Vagina (tissue), 2 donors: Measurements from ENCODE around the gene STK11. TPM values are rescaled to one million over a fixed set of nuclear protein-coding genes. Genes with fewer than 3 reads are reported as not detected.

Experiments
- DNase-seq, 2 donors: peaks; one replicate each; pipeline ENCODE4 v3.0.0-alpha.2; 2017; ENCODE audit errors: extremely low spot score in 2 of 2
- H3K27ac ChIP-seq: fragments of 200-600 bp; sonication (generic); one replicate; pipeline ENCODE4 v1.5.1; 2019
- H3K27me3 ChIP-seq: fragments of 200-600 bp; sonication (generic); one replicate; pipeline ENCODE4 v1.5.1; 2019
- H3K36me3 ChIP-seq, 2 donors: fragments of 200-600 bp; sonication (generic); one replicate each; pipeline ENCODE4 v1.5.1; 2017 to 2019
- H3K4me1 ChIP-seq: fragments of 200-600 bp; sonication (generic); one replicate; pipeline ENCODE4 v1.5.1; 2019
- H3K4me3 ChIP-seq, 2 donors: fragments of 200-600 bp; sonication (generic); 1 replicate in 1 of 2; 2 replicates in 1 of 2; pipeline ENCODE4 v1.5.1; 2016 to 2019
- H3K9me3 ChIP-seq: fragments of 200-600 bp; sonication (generic); one replicate; pipeline ENCODE4 v1.5.1; 2019
- CTCF ChIP-seq, 3 experiments: fragments of 450-650 bp in 2 of 3; fragments of 200-600 bp in 1 of 3; sonication (generic) in 1 of 3; IDR thresholded peaks; one replicate each; pipeline ENCODE4 v1.5.1; 2017 to 2019; ENCODE audit warnings: antibody characterized with exemption in 3 of 3, mild to moderate bottlenecking in 2 of 3, moderate library complexity in 2 of 3
- POLR2A ChIP-seq, 2 donors: fragments of 450-650 bp; IDR thresholded peaks; one replicate each; pipeline ENCODE4 v1.6.1; 2017; ENCODE audit warnings: antibody characterized with exemption in 2 of 2, mild to moderate bottlenecking in 2 of 2, moderate library complexity in 2 of 2
- POLR2AphosphoS5 ChIP-seq, 2 donors: sonication (generic); formaldehyde crosslinking; IDR thresholded peaks; one replicate each; pipeline ENCODE4 v1.9.0; 2017; ENCODE audit warnings: antibody characterized with exemption in 2 of 2, mild to moderate bottlenecking in 2 of 2, low read depth in 1 of 2; ENCODE audit not compliant: insufficient read depth in 1 of 2
- intact Hi-C: fragments of 100-400 bp; cut with DNase I; formaldehyde crosslinking; loops from one replicate; pipeline ENCODE4 v1.15.1; 2023
- total RNA-seq: library from RNA; depleted of rRNA; stranded (reverse); fragments of >200 nt; gene quantifications from one replicate; pipeline ENCODE4 v1.2.3, GENCODE V29; 2016

STK11 gene
- total RNA-seq, 1 donor from 2014 or later: 54.5 TPM

GRCh38 chr19:1226227-1226518, 20.6 kb downstream of the STK11 start:
- H3K9me3 ChIP-seq: no peaks in the 10 kb centered on the region
- no peak overlapping the region for H3K27ac ChIP-seq
- no peaks in the 10 kb centered on the region for H3K27me3 ChIP-seq
- DNase-seq: no peak
- no peaks in the 10 kb centered on the region for H3K4me1 ChIP-seq
- no peak overlapping the region for H3K4me3 ChIP-seq
- peaks cover 0 to 46% of the 10 kb centered on the region in 2 donors for H3K36me3 ChIP-seq
- TF ChIP-seq POLR2AphosphoS5 (IDR thresholded peaks at IDR 0.05; ENCODE audit: insufficient read depth in 1 of 2, low read depth in 1 of 2): no peak
- no peak for TF ChIP-seq CTCF (IDR thresholded peaks at IDR 0.05)
- TF ChIP-seq POLR2A (IDR thresholded peaks at IDR 0.05): no peak
- intact Hi-C loops: no loop called here

DNA sequence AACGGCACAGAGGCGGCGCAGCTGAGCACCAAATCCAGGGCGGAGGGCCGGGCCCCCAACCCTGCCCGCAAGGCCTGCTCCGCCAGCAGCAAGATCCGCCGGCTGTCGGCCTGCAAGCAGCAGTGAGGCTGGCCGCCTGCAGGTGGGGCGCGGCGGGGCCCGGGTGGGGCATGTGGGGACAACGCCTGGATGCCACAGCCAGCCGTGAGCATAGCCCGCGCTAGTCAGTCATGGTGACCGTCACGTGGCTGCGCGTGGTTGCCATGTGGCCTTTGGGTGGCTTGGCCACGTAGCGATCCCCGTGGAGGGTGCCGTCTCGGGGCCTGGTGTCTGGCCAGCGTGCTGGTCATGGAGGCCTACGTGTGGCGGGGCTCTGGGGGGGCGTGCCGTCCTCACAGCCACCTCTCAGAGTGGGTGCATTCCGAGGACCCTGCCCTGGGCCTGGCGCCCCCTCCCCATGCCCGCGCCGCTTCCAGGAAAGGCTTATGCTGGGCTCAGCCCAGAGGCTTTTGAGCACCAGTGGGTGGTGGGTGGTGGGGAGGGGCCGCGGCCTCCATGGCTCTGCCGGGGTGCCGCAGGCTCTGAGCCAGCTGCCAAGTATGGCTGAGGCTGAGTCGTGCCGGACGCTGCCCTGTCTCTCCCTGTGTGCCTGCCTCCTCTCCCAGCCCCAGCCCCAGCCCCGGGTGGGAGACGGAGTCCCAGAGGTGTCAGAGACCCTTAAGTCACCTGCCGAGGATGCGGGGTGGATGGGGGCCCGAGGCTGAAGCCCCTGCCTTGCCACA, 21.1 kb downstream of the STK11 start:
- peaks cover 2% of the 10 kb centered on the region for H3K4me1 ChIP-seq
- no peak overlapping the region for H3K4me3 ChIP-seq
- H3K9me3 ChIP-seq: no peaks in the 10 kb centered on the region
- H3K27me3 ChIP-seq: no peaks in the 10 kb centered on the region
- no peak for TF ChIP-seq POLR2AphosphoS5 (IDR thresholded peaks at IDR 0.05; ENCODE audit: insufficient read depth in 1 of 2, low read depth in 1 of 2)
- TF ChIP-seq CTCF (IDR thresholded peaks at IDR 0.05): no peak
- TF ChIP-seq POLR2A (IDR thresholded peaks at IDR 0.05): no peak
- intact Hi-C loops: no loop called here
- H3K36me3 ChIP-seq: peaks cover 0 to 42% of the 10 kb centered on the region in 2 donors
- H3K27ac ChIP-seq: no peak overlapping the region
- DNase-seq: no peak

GRCh38 chr19:1227304-1228054, 21.9 kb downstream of the STK11 start:
- H3K9me3 ChIP-seq: no peaks in the 10 kb centered on the region
- intact Hi-C loops: no loop called here
- H3K4me3 ChIP-seq: no peak overlapping the region
- peaks cover 9% of the 10 kb centered on the region for H3K4me1 ChIP-seq
- H3K36me3 ChIP-seq: peaks cover 0 to 34% of the 10 kb centered on the region in 2 donors
- H3K27me3 ChIP-seq: no peaks in the 10 kb centered on the region
- TF ChIP-seq POLR2AphosphoS5 (IDR thresholded peaks at IDR 0.05; ENCODE audit: insufficient read depth in 1 of 2, low read depth in 1 of 2): no peak
- no peak for TF ChIP-seq CTCF (IDR thresholded peaks at IDR 0.05)
- TF ChIP-seq POLR2A (IDR thresholded peaks at IDR 0.05): no peak
- DNase-seq: no peak
- H3K27ac ChIP-seq: no peak overlapping the region

- H3K36me3 ChIP-seq: peaks cover 0 to 25% of the 10 kb centered on the region in 2 donors
- DNase-seq: no peak
- no peak for TF ChIP-seq POLR2AphosphoS5 (IDR thresholded peaks at IDR 0.05; ENCODE audit: insufficient read depth in 1 of 2, low read depth in 1 of 2)
- TF ChIP-seq CTCF (IDR thresholded peaks at IDR 0.05): no peak
- no peak for TF ChIP-seq POLR2A (IDR thresholded peaks at IDR 0.05)
- H3K27me3 ChIP-seq: no peaks in the 10 kb centered on the region
- intact Hi-C loops: no loop called here
- H3K4me1 ChIP-seq: peaks cover 18% of the 10 kb centered on the region
- no peak overlapping the region for H3K27ac ChIP-seq
- no peak overlapping the region for H3K4me3 ChIP-seq
- no peaks in the 10 kb centered on the region for H3K9me3 ChIP-seq
These were observed 22.8 kb downstream of the STK11 start for GRCh38 chr19:1228161-1228957.
